ENCODE measurements around the gene IL15RA. TPM values are rescaled to one million over a fixed set of nuclear protein-coding genes. Genes with fewer than 3 reads are reported as not detected.

The IL15RA gene
- total RNA-seq, 1 donor from 2014 or later: 41.0 TPM

GRCh38 chr10:5918763-5919162 lies 58.6 kb downstream of the IL15RA start:
- peaks cover 0 to 98% of the 10 kb centered on the region in 2 donors for H3K36me3 ChIP-seq
- no peaks in the 10 kb centered on the region for H3K4me1 ChIP-seq
- intact Hi-C loops (cut with DNase I): no loop called here
- no peaks in the 10 kb centered on the region for H3K27me3 ChIP-seq
- no peak for DNase-seq (ENCODE audit: extremely low spot score in 2 of 2)
- no peak overlapping the region for H3K27ac ChIP-seq
- H3K4me3 ChIP-seq: no peak overlapping the region
- TF ChIP-seq POLR2A (IDR thresholded peaks at IDR 0.05) (no peak), CTCF (IDR thresholded peaks at IDR 0.05) (no peak), POLR2AphosphoS5 (IDR thresholded peaks at IDR 0.05; ENCODE audit: insufficient read depth in 1 of 2, low read depth in 1 of 2) (no peak)
- H3K9me3 ChIP-seq: no peaks in the 10 kb centered on the region

- Histone ChIP-seq H3K27me3 (no peaks in the 10 kb centered on the region), H3K4me1 (no peaks in the 10 kb centered on the region), H3K36me3 (peaks cover 0 to 98% of the 10 kb centered on the region in 2 donors), H3K4me3 (no peak overlapping the region), H3K27ac (no peak overlapping the region), H3K9me3 (no peaks in the 10 kb centered on the region)
- DNase-seq (ENCODE audit: extremely low spot score in 2 of 2): no peak
- intact Hi-C loops (cut with DNase I): no loop called here
- no peak for TF ChIP-seq POLR2A (IDR thresholded peaks at IDR 0.05)
- TF ChIP-seq POLR2AphosphoS5 (IDR thresholded peaks at IDR 0.05; ENCODE audit: insufficient read depth in 1 of 2, low read depth in 1 of 2): no peak
- TF ChIP-seq CTCF (IDR thresholded peaks at IDR 0.05): no peak
Observed at GRCh38 chr10:5917305-5917704, 60.0 kb downstream of the IL15RA start.

GRCh38 chr10:5915451-5915850 lies 61.9 kb downstream of the IL15RA start:
- no peaks in the 10 kb centered on the region for H3K27me3 ChIP-seq
- H3K4me3 ChIP-seq: no peak overlapping the region
- no peaks in the 10 kb centered on the region for H3K4me1 ChIP-seq
- no peak overlapping the region for H3K27ac ChIP-seq
- no peak for DNase-seq (ENCODE audit: extremely low spot score in 2 of 2)
- intact Hi-C loops (cut with DNase I): no loop called here
- H3K36me3 ChIP-seq: peaks cover 0 to 95% of the 10 kb centered on the region in 2 donors
- TF ChIP-seq POLR2AphosphoS5 (IDR thresholded peaks at IDR 0.05; ENCODE audit: insufficient read depth in 1 of 2, low read depth in 1 of 2) (no peak), CTCF (IDR thresholded peaks at IDR 0.05) (no peak), POLR2A (IDR thresholded peaks at IDR 0.05) (no peak)
- no peaks in the 10 kb centered on the region for H3K9me3 ChIP-seq

- H3K27me3 ChIP-seq: no peaks in the 10 kb centered on the region
- no peaks in the 10 kb centered on the region for H3K9me3 ChIP-seq
- TF ChIP-seq POLR2A (IDR thresholded peaks at IDR 0.05) (no peak), CTCF (IDR thresholded peaks at IDR 0.05) (no peak), POLR2AphosphoS5 (IDR thresholded peaks at IDR 0.05; ENCODE audit: insufficient read depth in 1 of 2, low read depth in 1 of 2) (no peak)
- H3K36me3 ChIP-seq: peaks cover 0 to 95% of the 10 kb centered on the region in 2 donors
- intact Hi-C loops (cut with DNase I): no loop called here
- DNase-seq (ENCODE audit: extremely low spot score in 2 of 2): no peak
- H3K27ac ChIP-seq: no peak overlapping the region
- no peak overlapping the region for H3K4me3 ChIP-seq
- H3K4me1 ChIP-seq: no peaks in the 10 kb centered on the region
Observed at GRCh38 chr10:5913736-5914135, 63.6 kb downstream of the IL15RA start.

- Histone ChIP-seq H3K27ac (no peak overlapping the region), H3K4me3 (no peak overlapping the region), H3K4me1 (no peaks in the 10 kb centered on the region), H3K27me3 (no peaks in the 10 kb centered on the region), H3K9me3 (no peaks in the 10 kb centered on the region), H3K36me3 (peaks cover 0 to 88% of the 10 kb centered on the region in 2 donors)
- no peak for DNase-seq (ENCODE audit: extremely low spot score in 2 of 2)
- no peak for TF ChIP-seq POLR2AphosphoS5 (IDR thresholded peaks at IDR 0.05; ENCODE audit: insufficient read depth in 1 of 2, low read depth in 1 of 2)
- TF ChIP-seq CTCF (IDR thresholded peaks at IDR 0.05): no peak
- no peak for TF ChIP-seq POLR2A (IDR thresholded peaks at IDR 0.05)
- intact Hi-C loops (cut with DNase I): no loop called here
Observed at GRCh38 chr10:5911670-5912069, 65.7 kb downstream of the IL15RA start.
